ENCODE measurements around the gene EYA3.

DNA sequence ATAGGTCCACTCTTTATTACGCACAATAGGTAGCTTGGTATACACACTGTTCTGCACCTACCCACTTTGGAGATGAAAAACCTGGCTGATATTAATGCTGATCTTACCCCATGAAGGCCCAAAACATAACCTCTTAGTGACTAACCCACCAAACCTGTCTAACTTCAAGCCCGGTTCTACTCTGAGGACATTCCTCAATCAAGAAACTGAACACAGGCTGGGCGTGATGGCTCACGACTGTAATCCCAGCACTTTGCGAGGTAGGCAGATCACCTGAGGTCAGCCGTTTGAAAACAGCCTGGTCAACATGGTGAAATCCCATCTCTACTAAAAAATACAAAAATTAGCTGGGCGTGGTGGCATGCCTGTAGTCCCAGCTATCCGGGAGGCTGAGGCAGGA is 50.5 kb downstream of the EYA3 start:
- TF ChIP-seq, protein P1, sequence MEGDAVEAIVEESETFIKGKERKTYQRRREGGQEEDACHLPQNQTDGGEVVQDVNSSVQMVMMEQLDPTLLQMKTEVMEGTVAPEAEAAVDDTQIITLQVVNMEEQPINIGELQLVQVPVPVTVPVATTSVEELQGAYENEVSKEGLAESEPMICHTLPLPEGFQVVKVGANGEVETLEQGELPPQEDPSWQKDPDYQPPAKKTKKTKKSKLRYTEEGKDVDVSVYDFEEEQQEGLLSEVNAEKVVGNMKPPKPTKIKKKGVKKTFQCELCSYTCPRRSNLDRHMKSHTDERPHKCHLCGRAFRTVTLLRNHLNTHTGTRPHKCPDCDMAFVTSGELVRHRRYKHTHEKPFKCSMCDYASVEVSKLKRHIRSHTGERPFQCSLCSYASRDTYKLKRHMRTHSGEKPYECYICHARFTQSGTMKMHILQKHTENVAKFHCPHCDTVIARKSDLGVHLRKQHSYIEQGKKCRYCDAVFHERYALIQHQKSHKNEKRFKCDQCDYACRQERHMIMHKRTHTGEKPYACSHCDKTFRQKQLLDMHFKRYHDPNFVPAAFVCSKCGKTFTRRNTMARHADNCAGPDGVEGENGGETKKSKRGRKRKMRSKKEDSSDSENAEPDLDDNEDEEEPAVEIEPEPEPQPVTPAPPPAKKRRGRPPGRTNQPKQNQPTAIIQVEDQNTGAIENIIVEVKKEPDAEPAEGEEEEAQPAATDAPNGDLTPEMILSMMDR (IDR thresholded peaks at IDR 0.05) = no peak
- no peak for TF ChIP-seq POLR2A (IDR thresholded peaks at IDR 0.05)

Measured in gastroesophageal sphincter (tissue), 3 donors.